Fibroblast of villous mesenchyme (primary cell): ENCODE data around the gene PXYLP1. TPM values are rescaled to one million over a fixed set of nuclear protein-coding genes. Genes with fewer than 3 reads are reported as not detected.

Source experiments
- DNase-seq: peaks from one replicate; pipeline ENCODE4 v3.0.0-alpha.2; 2010; ENCODE audit warnings: low read depth
- H3K4me3 ChIP-seq: 2 replicates; pipeline ENCODE4 v1.5.1; 2011; ENCODE audit warnings: low read depth, mild to moderate bottlenecking, low read length
- total RNA-seq: library from RNA; depleted of rRNA; stranded (reverse); fragments of >200 nt; gene quantifications from 2 replicates; pipeline ENCODE4 v1.2.3, GENCODE V29; 2012
- TF ChIP-seq, protein P1 (sequence below): IDR thresholded peaks from 2 replicates; pipeline ENCODE4 v1.5.1; 2012; ENCODE audit warnings: low read depth, mild to moderate bottlenecking, low read length; ENCODE audit not compliant: insufficient read depth

PXYLP1 gene
- total RNA-seq, 1 donor, result 3.5 TPM

GRCh38 chr3:141275032-141275422 is 43.4 kb downstream of the PXYLP1 start:
- TF ChIP-seq, protein P1, sequence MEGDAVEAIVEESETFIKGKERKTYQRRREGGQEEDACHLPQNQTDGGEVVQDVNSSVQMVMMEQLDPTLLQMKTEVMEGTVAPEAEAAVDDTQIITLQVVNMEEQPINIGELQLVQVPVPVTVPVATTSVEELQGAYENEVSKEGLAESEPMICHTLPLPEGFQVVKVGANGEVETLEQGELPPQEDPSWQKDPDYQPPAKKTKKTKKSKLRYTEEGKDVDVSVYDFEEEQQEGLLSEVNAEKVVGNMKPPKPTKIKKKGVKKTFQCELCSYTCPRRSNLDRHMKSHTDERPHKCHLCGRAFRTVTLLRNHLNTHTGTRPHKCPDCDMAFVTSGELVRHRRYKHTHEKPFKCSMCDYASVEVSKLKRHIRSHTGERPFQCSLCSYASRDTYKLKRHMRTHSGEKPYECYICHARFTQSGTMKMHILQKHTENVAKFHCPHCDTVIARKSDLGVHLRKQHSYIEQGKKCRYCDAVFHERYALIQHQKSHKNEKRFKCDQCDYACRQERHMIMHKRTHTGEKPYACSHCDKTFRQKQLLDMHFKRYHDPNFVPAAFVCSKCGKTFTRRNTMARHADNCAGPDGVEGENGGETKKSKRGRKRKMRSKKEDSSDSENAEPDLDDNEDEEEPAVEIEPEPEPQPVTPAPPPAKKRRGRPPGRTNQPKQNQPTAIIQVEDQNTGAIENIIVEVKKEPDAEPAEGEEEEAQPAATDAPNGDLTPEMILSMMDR, result no peak
- H3K4me3 ChIP-seq, result no peak overlapping the region
- DNase-seq, result peak; percentile 63

DNA sequence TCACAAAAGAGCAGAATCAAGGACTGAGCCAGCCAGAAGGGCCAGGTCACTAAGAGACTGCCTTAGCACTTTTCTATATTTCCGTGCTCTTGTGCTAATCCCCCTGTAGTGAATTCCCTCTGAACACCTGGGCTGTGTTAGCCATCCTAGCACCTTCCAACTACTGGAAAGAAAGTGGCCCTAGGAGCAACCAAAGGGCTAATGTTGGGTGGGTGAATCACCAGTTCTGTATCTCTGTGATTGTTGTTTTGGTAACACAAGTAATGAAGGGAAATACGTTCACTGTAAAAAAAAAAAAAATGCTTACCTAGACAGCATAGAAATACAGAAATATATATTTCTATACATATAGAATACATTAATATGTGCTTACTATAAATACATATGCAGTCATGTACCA is 43.9 kb downstream of the PXYLP1 start:
- H3K4me3 ChIP-seq, result no peak overlapping the region
- TF ChIP-seq, protein P1, result no peak
- DNase-seq, result no peak

- H3K4me3 ChIP-seq, result no peak overlapping the region
- TF ChIP-seq, protein P1, result no peak
- DNase-seq, result peak; percentile 96
Measured at GRCh38 chr3:141275973-141276372, 44.3 kb downstream of the PXYLP1 start.

DNA sequence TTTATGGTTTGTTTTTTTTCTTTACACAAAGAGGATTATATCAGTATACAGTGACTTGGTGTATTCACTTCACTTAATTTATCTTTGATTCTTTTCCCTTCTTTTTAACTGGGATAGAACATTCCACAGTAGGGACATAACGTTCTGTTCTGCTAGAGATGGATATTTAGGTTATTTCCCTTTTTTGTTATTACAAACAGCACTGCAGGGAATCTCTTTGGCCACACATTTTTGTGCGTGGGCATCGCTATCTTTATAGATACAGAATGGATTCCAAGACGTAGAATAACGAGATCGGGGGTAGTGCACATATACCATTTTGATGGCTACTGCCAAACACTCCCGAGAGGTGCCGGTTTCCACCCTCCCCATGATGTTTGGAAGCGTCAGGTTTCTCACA is 44.8 kb downstream of the PXYLP1 start:
- TF ChIP-seq, protein P1, result no peak
- no peak overlapping the region for H3K4me3 ChIP-seq
- DNase-seq, result peak; percentile 87

- DNase-seq, result no peak
- H3K4me3 ChIP-seq, result no peak overlapping the region
- TF ChIP-seq, protein P1, result no peak
Measured at GRCh38 chr3:141277451-141277850, 45.8 kb downstream of the PXYLP1 start.

DNA sequence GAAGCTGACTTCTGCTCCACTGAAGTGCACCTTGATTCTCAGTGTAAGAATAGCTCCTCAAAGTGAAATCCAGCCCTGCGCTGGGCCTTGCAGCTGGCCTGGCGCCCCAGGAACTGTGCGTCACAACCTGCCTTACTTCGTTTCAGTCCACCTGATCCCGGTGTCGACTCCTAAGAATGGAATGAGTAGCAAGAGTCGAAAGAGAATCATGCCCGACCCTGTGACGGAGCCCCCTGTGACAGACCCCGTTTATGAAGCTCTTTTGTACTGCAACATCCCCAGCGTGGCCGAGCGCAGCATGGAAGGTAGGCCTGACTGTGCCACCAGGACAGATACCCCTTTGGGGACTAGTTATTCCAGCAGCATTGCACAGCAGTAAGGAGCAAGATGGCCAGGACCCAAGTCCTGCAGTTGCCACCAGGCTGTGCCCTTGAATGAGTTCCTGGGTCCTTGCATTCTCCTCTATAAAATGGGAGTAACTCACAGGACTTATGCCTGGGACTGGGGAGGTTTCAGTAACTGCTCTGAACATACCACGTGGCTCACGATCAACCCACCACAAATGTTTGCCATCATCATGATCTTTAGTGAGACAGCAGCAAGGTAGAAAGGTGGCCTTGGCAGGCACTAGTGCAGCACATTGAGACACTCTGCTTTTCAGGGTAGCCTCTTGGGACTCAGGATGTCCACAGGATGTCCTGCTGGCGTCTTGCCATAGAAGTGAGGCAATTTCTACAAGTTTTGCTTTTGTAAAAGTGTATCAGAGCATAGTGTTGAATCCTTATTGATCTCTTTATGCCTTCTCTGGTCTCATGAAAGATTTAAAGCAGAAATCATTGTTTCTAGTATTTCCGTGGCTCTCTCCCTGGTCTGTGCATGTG is 46.8 kb downstream of the PXYLP1 start:
- TF ChIP-seq, protein P1, result no peak
- no peak overlapping the region for H3K4me3 ChIP-seq
- DNase-seq, result peak; percentile 64
